Measurements from ENCODE around the gene GRHL3. TPM values are rescaled to one million over a fixed set of nuclear protein-coding genes. Genes with fewer than 3 reads are reported as not detected.

Gene GRHL3
- total RNA-seq, 1 donor = not detected

DNA sequence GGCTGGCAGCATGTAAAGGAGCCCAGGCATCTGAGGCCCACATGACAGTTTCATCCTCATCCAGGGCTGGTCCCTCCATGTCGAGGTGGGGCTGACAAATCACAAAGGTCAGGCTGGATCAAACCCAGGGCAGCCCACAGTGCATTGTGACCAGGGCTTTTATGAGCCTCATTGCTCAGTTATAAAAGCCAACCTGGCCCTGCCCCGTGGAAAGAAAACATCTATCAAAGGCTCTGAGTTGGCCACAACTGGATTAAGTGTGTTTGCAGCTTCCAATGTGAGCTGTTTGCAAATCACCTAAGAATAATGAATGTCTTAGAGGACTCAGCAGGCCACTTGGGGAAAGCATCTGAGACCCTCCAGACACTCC is 45.4 kb downstream of the GRHL3 start:
- no peak overlapping the region for H3K4me3 ChIP-seq (ENCODE audit: low read depth, low read length)
- no peak for DNase-seq (ENCODE audit: low read depth)
- TF ChIP-seq, protein P1, sequence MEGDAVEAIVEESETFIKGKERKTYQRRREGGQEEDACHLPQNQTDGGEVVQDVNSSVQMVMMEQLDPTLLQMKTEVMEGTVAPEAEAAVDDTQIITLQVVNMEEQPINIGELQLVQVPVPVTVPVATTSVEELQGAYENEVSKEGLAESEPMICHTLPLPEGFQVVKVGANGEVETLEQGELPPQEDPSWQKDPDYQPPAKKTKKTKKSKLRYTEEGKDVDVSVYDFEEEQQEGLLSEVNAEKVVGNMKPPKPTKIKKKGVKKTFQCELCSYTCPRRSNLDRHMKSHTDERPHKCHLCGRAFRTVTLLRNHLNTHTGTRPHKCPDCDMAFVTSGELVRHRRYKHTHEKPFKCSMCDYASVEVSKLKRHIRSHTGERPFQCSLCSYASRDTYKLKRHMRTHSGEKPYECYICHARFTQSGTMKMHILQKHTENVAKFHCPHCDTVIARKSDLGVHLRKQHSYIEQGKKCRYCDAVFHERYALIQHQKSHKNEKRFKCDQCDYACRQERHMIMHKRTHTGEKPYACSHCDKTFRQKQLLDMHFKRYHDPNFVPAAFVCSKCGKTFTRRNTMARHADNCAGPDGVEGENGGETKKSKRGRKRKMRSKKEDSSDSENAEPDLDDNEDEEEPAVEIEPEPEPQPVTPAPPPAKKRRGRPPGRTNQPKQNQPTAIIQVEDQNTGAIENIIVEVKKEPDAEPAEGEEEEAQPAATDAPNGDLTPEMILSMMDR (IDR thresholded peaks at IDR 0.05; ENCODE audit: insufficient read depth, low read depth, low read length) = no peak

DNA sequence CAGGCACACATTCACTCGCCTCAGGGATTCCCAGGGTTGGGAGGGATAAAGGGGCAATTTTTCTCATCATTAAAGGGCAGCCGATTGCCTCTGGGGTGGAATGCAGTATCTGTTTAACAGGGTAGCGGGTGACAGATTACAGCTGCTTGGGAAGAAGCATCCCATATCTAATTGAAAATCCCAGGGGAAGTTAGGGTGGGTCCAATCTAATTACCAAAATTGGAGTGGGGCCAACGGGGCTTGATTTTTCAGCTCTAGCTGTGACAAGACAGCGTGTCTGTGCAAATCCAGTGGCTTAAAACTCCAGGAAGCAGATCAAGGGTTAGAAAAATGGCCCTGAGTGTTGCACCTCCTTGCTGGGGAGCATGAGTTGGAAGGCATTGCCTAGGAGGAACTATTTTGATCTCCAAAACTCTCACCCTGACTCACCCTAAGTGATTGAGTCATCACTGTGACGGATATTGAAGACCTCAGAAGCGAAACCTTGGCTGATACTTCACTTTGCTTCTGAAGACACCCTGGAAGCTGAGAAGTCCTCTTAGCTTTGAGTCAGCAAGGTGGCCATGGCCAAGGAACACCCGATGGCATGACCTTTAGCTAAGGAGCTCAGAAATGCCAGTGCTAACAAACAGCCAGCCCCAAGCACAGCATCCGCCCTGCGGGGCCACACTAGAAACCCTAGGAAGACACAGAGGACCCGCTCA is 46.0 kb downstream of the GRHL3 start:
- H3K4me3 ChIP-seq (ENCODE audit: low read depth, low read length) = no peak overlapping the region
- TF ChIP-seq, protein P1 (IDR thresholded peaks at IDR 0.05; ENCODE audit: insufficient read depth, low read depth, low read length) = no peak
- DNase-seq (ENCODE audit: low read depth) = peak; percentile 79

DNA sequence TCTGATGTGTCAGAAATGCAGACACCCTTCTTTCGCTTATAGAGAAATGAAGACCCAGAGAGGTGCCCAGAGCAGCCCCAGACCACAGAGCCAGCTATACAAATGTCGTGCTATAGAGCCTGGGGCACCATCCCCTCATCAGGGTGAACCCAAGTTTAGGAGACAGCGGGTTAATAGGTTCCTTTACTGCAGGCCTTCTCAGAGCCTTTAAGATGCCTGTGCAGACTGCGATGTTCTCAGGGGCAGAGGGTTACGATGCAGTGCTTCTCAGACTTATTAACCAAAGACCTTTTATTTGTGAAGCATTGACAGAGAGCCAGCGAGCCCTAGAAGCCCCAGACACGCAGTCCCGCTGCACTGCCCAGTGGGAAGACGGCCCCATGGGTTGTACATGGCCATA is 47.5 kb downstream of the GRHL3 start:
- no peak overlapping the region for H3K4me3 ChIP-seq (ENCODE audit: low read depth, low read length)
- no peak for DNase-seq (ENCODE audit: low read depth)
- TF ChIP-seq, protein P1 (IDR thresholded peaks at IDR 0.05; ENCODE audit: insufficient read depth, low read depth, low read length) = no peak

DNA sequence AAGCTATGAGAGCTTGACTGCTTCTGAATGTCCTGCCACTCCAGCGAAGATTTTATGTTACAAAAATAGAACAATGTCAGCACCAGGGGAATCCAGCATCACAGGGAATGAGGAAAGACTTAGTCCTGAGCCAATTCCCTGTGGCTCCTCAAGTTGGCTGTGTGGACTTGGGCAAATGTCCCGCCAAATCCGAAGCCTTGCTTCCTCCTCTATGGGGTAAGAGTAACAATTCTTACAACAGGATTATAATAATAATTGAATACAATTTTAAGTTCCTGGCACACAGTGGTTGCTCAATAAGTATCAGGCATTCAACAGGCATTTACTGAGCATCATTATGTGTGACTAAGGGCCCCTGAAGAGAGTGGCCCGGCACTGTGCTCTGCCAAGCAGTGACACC is 50.0 kb downstream of the GRHL3 start:
- no peak for DNase-seq (ENCODE audit: low read depth)
- no peak overlapping the region for H3K4me3 ChIP-seq (ENCODE audit: low read depth, low read length)
- TF ChIP-seq, protein P1 (IDR thresholded peaks at IDR 0.05; ENCODE audit: insufficient read depth, low read depth, low read length) = no peak

DNA sequence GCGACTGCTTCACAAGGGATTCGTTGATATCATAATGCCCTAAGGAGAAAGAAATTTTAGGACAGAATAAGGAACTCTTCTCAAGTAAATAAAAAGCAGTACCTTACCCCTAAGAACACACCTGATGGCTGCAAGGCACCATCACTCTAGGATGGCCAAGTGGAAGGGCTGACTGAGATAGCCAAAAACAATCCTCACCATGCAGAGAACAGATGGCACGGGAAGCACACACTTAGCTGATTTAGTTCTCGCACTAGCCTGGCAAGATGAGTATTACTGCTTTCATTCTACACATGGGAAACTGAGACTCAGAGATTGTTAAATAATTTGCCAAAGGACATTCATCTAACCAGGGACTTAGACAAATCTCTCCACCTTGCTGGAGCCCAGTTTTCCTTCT is 50.6 kb downstream of the GRHL3 start:
- TF ChIP-seq, protein P1 (IDR thresholded peaks at IDR 0.05; ENCODE audit: insufficient read depth, low read depth, low read length) = no peak
- no peak overlapping the region for H3K4me3 ChIP-seq (ENCODE audit: low read depth, low read length)
- DNase-seq (ENCODE audit: low read depth) = no peak

DNA sequence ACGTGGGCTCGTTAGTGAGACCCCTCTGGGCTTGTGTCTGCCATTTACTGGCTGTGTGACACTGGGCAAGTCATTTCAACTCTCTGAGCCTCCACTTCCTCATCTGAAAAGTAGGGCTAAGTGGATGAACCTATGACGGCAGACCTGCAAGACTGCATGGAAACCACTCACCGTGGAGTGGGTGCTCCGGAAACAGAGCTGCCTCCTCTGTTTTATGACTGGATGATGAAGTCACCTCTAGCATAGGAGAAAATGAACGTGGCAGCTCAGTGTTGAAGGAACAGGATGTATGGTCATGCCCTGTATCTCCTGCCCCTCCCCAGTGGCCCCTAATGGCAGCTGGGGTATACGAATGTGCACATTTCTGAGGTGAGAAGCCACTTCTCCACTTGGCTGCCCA is 53.9 kb downstream of the GRHL3 start:
- H3K4me3 ChIP-seq (ENCODE audit: low read depth, low read length) = no peak overlapping the region
- no peak for DNase-seq (ENCODE audit: low read depth)
- TF ChIP-seq, protein P1 (IDR thresholded peaks at IDR 0.05; ENCODE audit: insufficient read depth, low read depth, low read length) = no peak

DNA sequence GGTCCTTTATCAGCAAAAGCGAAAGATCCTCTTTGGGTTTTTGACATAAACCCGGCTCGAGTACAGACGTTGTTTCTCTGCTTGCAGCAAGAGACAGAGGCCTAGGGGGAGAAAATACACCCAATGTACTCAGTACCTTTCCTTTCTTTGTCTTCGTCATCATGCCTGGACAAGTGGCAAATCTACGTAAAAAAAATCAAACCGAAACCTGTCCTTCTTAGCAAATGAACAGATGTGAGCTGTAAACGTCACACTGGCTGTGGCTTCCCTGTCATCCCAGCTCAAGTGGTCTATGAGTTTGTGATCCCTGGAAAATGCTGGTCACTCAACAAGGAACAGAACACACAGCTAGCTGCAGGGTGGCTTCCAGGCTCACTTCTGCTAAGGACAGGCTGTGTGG is 54.6 kb downstream of the GRHL3 start:
- no peak for DNase-seq (ENCODE audit: low read depth)
- TF ChIP-seq, protein P1 (IDR thresholded peaks at IDR 0.05; ENCODE audit: insufficient read depth, low read depth, low read length) = no peak
- H3K4me3 ChIP-seq (ENCODE audit: low read depth, low read length) = no peak overlapping the region

Data from fibroblast of villous mesenchyme (primary cell).